ENCODE measurements around the gene PEAK1.

The PEAK1 gene

GRCh38 chr15:77457905-77458265 lies 38.0 kb upstream of the PEAK1 start:
- H3K27me3 ChIP-seq (ENCODE audit: low read length): no peaks in the 10 kb centered on the region
- TF ChIP-seq CTCF (IDR thresholded peaks at IDR 0.05; ENCODE audit: insufficient read depth, low read length, poor library complexity, severe bottlenecking): no peak
- no peak for TF ChIP-seq EZH2phosphoT487 (conservative IDR thresholded peaks at IDR 0.05; ENCODE audit: low read length)
- H3K27ac ChIP-seq (ENCODE audit: low read depth, low read length): no peak overlapping the region
- no peaks in the 10 kb centered on the region for H3F3A ChIP-seq (ENCODE audit: insufficient read depth)
- no peak overlapping the region for H2AFZ ChIP-seq (ENCODE audit: low read depth, low read length, severe bottlenecking)
- H4K20me1 ChIP-seq (ENCODE audit: low read depth, low read length): no peaks in the 10 kb centered on the region
- no peak overlapping the region for H3K9ac ChIP-seq (ENCODE audit: low read length)
- no peaks in the 10 kb centered on the region for H3K9me2 ChIP-seq (replicated peaks; ENCODE audit: insufficient read depth, low read length)
- H3K36me3 ChIP-seq (ENCODE audit: low read length): 0 out of 2 replicates have a peak, but pooled peaks cover 9% of the 10 kb centered on the region
- H3K79me2 ChIP-seq (ENCODE audit: insufficient read depth, low read length): no peaks in the 10 kb centered on the region
- no peak overlapping the region for H3K4me2 ChIP-seq (ENCODE audit: low read depth, low read length, poor library complexity, severe bottlenecking)
- H3K9me3 ChIP-seq (ENCODE audit: insufficient read depth, low read length): no peaks in the 10 kb centered on the region
- H3K4me3 ChIP-seq (ENCODE audit: insufficient read depth, low read length, poor library complexity, severe bottlenecking): no peak overlapping the region

GRCh38 chr15:77457191-77457904 lies 37.4 kb upstream of the PEAK1 start:
- TF ChIP-seq CTCF (IDR thresholded peaks at IDR 0.05; ENCODE audit: insufficient read depth, low read length, poor library complexity, severe bottlenecking): no peak
- no peak for TF ChIP-seq EZH2phosphoT487 (conservative IDR thresholded peaks at IDR 0.05; ENCODE audit: low read length)
- no peaks in the 10 kb centered on the region for H3F3A ChIP-seq (ENCODE audit: insufficient read depth)

GRCh38 chr15:77456746-77457145 lies 36.8 kb upstream of the PEAK1 start:
- H3K9ac ChIP-seq (ENCODE audit: low read length): no peak overlapping the region
- 0 out of 2 replicates have a peak, but pooled peaks cover 9% of the 10 kb centered on the region for H3K36me3 ChIP-seq (ENCODE audit: low read length)
- 0 out of 2 replicates have a peak, but pooled peaks cover 6% of the 10 kb centered on the region for H3K79me2 ChIP-seq (ENCODE audit: insufficient read depth, low read length)
- TF ChIP-seq CTCF (IDR thresholded peaks at IDR 0.05; ENCODE audit: insufficient read depth, low read length, poor library complexity, severe bottlenecking): no peak
- TF ChIP-seq EZH2phosphoT487 (conservative IDR thresholded peaks at IDR 0.05; ENCODE audit: low read length): no peak
- H3F3A ChIP-seq (ENCODE audit: insufficient read depth): no peaks in the 10 kb centered on the region
- no peak overlapping the region for H2AFZ ChIP-seq (ENCODE audit: low read depth, low read length, severe bottlenecking)
- H3K9me2 ChIP-seq (replicated peaks; ENCODE audit: insufficient read depth, low read length): no peaks in the 10 kb centered on the region
- no peaks in the 10 kb centered on the region for H3K9me3 ChIP-seq (ENCODE audit: insufficient read depth, low read length)
- H3K27ac ChIP-seq (ENCODE audit: low read depth, low read length): no peak overlapping the region
- no peak overlapping the region for H3K4me3 ChIP-seq (ENCODE audit: insufficient read depth, low read length, poor library complexity, severe bottlenecking)
- H3K27me3 ChIP-seq (ENCODE audit: low read length): no peaks in the 10 kb centered on the region
- no peaks in the 10 kb centered on the region for H4K20me1 ChIP-seq (ENCODE audit: low read depth, low read length)
- H3K4me2 ChIP-seq (ENCODE audit: low read depth, low read length, poor library complexity, severe bottlenecking): no peak overlapping the region

More at GRCh38 chr15:77457191-77457904, 37.4 kb upstream of the PEAK1 start:
- Histone ChIP-seq H4K20me1 (ENCODE audit: low read depth, low read length) (no peaks in the 10 kb centered on the region), H3K4me3 (ENCODE audit: insufficient read depth, low read length, poor library complexity, severe bottlenecking) (no peak overlapping the region), H3K9me3 (ENCODE audit: insufficient read depth, low read length) (no peaks in the 10 kb centered on the region), H2AFZ (ENCODE audit: low read depth, low read length, severe bottlenecking) (no peak overlapping the region), H3K79me2 (ENCODE audit: insufficient read depth, low read length) (0 out of 2 replicates have a peak, but pooled peaks cover under 1% of the 10 kb centered on the region), H3K27ac (ENCODE audit: low read depth, low read length) (no peak overlapping the region), H3K4me2 (ENCODE audit: low read depth, low read length, poor library complexity, severe bottlenecking) (no peak overlapping the region), H3K9me2 (replicated peaks; ENCODE audit: insufficient read depth, low read length) (no peaks in the 10 kb centered on the region), H3K27me3 (ENCODE audit: low read length) (no peaks in the 10 kb centered on the region), H3K9ac (ENCODE audit: low read length) (no peak overlapping the region), H3K36me3 (ENCODE audit: low read length) (0 out of 2 replicates have a peak, but pooled peaks cover 9% of the 10 kb centered on the region)

Measured in SU-DHL-6 (cell line).